Measurements from ENCODE around the gene MTUS2.

DNA sequence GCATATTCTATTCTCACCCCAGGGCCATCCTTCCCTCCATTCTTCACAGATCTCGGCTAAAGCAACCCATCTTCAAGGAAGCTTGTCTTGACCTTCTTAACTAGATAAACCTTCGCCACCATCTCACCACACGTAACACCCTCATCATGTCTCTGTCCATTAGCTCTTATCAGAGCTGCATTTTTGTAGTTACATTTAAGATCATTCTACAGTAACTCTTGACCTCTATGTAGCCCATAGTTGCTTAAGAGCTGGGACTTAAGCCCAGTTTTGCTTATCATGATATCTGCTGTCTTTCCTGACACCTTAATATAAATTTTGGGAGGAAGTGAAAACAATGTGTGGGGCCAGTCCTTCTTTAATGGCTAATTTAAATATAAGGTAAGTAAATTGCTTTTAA, 345.1 kb downstream of the MTUS2 start:
- TF ChIP-seq MYC (IDR thresholded peaks at IDR 0.05; ENCODE audit: borderline replicate concordance, low read length) (no peak), CEBPB (IDR thresholded peaks at IDR 0.05) (no peak), CHD4 (IDR thresholded peaks at IDR 0.05; ENCODE audit: borderline replicate concordance) (no peak), MAZ (IDR thresholded peaks at IDR 0.05; ENCODE audit: borderline replicate concordance, low read depth, low read length) (no peak), ZFP36 (IDR thresholded peaks at IDR 0.05; ENCODE audit: borderline replicate concordance, partially characterized antibody) (no peak), POLR2A (IDR thresholded peaks at IDR 0.05; ENCODE audit: low read length) (no peak), EP300 (IDR thresholded peaks at IDR 0.05) (no peak)
- TF ChIP-seq, protein P1, sequence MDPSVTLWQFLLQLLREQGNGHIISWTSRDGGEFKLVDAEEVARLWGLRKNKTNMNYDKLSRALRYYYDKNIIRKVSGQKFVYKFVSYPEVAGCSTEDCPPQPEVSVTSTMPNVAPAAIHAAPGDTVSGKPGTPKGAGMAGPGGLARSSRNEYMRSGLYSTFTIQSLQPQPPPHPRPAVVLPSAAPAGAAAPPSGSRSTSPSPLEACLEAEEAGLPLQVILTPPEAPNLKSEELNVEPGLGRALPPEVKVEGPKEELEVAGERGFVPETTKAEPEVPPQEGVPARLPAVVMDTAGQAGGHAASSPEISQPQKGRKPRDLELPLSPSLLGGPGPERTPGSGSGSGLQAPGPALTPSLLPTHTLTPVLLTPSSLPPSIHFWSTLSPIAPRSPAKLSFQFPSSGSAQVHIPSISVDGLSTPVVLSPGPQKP (IDR thresholded peaks at IDR 0.05; ENCODE audit: low read depth, low read length) = no peak
- TF ChIP-seq, protein P2, sequence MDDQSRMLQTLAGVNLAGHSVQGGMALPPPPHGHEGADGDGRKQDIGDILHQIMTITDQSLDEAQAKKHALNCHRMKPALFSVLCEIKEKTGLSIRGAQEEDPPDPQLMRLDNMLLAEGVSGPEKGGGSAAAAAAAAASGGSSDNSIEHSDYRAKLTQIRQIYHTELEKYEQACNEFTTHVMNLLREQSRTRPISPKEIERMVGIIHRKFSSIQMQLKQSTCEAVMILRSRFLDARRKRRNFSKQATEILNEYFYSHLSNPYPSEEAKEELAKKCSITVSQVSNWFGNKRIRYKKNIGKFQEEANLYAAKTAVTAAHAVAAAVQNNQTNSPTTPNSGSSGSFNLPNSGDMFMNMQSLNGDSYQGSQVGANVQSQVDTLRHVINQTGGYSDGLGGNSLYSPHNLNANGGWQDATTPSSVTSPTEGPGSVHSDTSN (IDR thresholded peaks at IDR 0.05) = no peak
- TF ChIP-seq, protein P3, sequence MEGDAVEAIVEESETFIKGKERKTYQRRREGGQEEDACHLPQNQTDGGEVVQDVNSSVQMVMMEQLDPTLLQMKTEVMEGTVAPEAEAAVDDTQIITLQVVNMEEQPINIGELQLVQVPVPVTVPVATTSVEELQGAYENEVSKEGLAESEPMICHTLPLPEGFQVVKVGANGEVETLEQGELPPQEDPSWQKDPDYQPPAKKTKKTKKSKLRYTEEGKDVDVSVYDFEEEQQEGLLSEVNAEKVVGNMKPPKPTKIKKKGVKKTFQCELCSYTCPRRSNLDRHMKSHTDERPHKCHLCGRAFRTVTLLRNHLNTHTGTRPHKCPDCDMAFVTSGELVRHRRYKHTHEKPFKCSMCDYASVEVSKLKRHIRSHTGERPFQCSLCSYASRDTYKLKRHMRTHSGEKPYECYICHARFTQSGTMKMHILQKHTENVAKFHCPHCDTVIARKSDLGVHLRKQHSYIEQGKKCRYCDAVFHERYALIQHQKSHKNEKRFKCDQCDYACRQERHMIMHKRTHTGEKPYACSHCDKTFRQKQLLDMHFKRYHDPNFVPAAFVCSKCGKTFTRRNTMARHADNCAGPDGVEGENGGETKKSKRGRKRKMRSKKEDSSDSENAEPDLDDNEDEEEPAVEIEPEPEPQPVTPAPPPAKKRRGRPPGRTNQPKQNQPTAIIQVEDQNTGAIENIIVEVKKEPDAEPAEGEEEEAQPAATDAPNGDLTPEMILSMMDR (IDR thresholded peaks at IDR 0.05) = no peak
- TF ChIP-seq, protein P4, sequence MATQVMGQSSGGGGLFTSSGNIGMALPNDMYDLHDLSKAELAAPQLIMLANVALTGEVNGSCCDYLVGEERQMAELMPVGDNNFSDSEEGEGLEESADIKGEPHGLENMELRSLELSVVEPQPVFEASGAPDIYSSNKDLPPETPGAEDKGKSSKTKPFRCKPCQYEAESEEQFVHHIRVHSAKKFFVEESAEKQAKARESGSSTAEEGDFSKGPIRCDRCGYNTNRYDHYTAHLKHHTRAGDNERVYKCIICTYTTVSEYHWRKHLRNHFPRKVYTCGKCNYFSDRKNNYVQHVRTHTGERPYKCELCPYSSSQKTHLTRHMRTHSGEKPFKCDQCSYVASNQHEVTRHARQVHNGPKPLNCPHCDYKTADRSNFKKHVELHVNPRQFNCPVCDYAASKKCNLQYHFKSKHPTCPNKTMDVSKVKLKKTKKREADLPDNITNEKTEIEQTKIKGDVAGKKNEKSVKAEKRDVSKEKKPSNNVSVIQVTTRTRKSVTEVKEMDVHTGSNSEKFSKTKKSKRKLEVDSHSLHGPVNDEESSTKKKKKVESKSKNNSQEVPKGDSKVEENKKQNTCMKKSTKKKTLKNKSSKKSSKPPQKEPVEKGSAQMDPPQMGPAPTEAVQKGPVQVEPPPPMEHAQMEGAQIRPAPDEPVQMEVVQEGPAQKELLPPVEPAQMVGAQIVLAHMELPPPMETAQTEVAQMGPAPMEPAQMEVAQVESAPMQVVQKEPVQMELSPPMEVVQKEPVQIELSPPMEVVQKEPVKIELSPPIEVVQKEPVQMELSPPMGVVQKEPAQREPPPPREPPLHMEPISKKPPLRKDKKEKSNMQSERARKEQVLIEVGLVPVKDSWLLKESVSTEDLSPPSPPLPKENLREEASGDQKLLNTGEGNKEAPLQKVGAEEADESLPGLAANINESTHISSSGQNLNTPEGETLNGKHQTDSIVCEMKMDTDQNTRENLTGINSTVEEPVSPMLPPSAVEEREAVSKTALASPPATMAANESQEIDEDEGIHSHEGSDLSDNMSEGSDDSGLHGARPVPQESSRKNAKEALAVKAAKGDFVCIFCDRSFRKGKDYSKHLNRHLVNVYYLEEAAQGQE (IDR thresholded peaks at IDR 0.05) = no peak
